ENCODE measurements around the gene FGFRL1.
A peak's percentile ranks its signal among the peaks of the same experiment; 100 is the strongest.

Gene FGFRL1

DNA sequence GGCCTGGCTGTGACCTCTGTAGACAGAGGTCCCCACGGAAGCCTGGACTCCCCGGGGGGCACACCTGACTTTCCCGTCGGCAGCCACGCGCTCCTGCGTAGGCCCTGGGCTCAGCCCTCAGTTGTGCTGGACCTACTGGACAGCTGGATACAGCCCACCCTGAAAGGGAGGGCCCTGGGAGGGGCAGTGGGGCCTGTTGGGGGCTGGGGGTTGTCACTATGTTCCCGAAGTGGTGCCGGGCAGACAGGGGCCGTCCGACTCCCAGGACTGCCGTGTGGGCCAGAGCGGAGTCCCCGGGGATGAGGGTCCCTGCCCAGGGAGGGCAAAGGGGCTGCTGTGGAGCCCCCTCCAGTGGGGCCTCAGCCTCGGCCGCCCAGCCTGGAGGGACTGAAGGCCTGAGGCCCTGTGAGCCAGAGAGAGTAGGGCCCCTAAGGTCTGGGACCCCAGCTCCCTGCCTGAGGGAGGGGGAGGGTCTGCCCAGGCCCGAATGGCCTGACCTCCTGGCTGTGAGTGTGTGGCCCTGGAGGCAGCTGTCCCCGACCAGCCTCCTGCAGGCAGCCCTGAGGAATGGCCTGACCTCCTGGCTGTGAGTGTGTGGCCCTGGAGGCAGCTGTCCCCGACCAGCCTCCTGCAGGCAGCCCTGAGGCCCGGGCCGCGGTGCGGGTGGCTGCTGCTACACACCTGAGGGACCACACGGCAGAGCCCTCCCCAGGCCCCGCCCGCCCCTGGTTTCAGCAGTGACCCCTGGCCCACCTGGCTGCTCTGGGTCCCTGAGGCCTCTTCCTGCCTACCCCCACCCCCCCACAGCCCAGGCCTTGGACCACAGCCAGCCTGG, 25.8 kb downstream of the FGFRL1 start:
- Histone ChIP-seq H3K36me3 (ENCODE audit: insufficient read depth, low read length) (no peaks in the 10 kb centered on the region), H3K9ac (ENCODE audit: low read depth, low read length) (no peak overlapping the region), H3K4me1 (ENCODE audit: insufficient read depth, low read length) (peaks cover 11% of the 10 kb centered on the region; the same call in 1 of the 2 replicates), H3K9me3 (ENCODE audit: control insufficient read depth, insufficient read depth, low read length) (no peaks in the 10 kb centered on the region)

DNA sequence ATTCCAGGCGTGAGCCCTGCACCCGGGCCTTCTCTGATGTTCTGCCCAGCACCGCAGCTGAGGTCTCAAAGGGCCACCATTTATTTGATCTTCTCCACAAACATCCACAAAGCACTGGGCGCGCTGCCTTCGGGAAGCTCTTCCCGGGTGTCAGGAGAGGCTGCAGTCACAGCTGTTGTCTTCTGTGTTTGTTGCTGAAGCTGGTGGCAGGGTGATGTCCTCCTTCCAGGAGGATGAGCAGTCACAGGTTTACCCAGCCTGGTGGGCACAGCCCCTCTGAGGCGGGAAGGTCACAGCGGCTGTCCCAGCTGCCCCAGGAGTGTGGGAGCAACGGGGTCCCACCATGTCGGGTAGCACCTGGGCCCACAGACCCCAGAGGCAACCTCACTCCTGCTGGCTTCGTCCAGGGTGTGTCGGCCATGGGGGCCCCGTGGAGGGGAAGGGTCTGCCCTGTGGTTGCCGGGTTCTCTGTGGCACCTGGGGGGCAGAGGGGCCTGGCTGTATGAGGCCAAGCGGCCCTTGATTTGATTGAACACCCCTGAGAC, 27.6 kb downstream of the FGFRL1 start:
- Histone ChIP-seq H3K36me3 (ENCODE audit: insufficient read depth, low read length) (no peaks in the 10 kb centered on the region), H3K9me3 (ENCODE audit: control insufficient read depth, insufficient read depth, low read length) (no peaks in the 10 kb centered on the region), H3K9ac (ENCODE audit: low read depth, low read length) (no peak overlapping the region), H3K4me1 (ENCODE audit: insufficient read depth, low read length) (peaks cover 19% of the 10 kb centered on the region; the same call in 1 of the 2 replicates)

DNA sequence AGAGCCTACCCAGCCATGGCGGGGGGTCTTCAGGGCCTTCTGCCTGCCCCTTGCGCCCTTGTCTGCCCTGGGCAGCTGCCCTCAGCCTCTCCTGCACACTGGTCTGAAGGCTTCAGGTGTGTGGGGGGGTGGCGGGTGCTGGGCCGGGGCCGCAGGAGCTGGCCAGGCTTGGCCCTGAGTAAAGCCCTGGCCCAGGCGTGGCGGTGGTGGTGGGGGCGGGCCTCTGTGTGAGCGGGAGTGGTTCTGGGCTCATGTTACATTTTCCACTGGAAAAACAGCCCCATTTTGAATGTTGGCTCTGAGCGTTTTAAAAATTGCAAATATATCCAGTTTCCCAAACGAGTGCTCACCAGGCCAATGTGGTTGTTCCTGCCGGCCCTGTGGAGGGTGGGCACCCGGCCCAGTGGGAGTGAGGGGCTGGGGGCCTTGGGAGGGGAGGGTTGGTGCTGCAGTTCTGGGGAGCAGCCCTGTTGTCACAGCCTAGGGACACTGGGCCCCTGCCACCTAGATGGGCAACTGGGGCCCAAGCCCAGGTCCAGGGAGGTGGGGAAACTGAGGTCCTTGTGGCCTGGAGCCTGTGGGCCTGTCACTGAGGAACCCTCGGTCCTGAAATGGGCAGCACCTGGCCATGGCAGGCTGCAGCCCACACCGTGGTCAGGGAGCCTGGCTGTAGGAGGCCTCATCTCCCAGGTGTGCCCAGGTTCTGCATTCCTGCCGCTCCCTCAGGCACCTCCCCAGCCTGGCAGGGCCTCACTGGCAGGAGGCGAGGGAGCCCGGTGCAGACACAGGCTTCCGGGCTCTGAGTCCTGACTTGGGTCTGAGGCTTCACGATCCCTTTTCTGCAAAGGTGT, 28.3 kb downstream of the FGFRL1 start:
- H3K9ac ChIP-seq (ENCODE audit: low read depth, low read length) = no peak overlapping the region
- no peaks in the 10 kb centered on the region for H3K36me3 ChIP-seq (ENCODE audit: insufficient read depth, low read length)
- H3K4me1 ChIP-seq (ENCODE audit: insufficient read depth, low read length) = peaks cover 26% of the 10 kb centered on the region
- no peaks in the 10 kb centered on the region for H3K9me3 ChIP-seq (ENCODE audit: control insufficient read depth, insufficient read depth, low read length)

DNA sequence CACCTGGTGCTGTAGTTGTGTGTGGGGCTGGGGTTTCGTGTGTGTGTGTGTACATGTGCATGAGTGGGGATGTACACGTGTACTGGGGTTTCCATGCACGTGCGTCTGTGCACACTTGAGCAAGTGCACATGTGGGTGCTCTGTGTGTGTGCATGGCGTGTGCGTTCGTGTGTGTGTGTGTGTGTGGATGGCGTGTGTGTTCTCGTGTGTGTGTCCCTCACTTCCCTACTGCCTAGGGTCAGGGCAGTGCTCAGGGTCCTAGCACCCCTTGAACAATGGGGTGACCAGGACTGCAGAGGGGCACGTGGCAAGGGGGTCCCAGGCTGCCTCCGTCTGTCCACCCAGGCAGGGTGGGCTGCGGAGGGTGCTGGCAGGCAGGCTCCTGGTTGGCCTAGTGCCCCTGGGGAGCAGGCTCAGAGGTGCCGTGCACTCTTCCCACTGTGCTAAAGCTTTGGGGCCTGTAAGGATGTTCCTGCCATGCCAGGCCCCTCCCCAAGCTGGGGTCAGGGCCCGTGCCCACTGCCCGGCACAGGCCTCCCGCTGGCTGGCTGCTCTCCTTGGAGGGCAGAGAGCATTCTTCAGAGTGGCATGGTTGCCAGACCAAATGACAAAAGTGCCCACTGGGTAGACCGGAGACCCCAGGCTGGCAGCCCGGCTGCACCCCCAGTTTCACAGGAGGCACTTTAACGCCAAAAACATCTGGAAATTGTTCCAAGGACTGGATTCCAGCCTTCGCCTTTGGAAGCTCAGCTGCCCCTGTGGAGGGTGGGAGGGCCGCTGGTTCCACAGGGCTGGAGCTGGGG, 29.1 kb downstream of the FGFRL1 start:
- peaks cover 32% of the 10 kb centered on the region for H3K4me1 ChIP-seq (ENCODE audit: insufficient read depth, low read length)
- H3K9ac ChIP-seq (ENCODE audit: low read depth, low read length) = no peak overlapping the region
- no peaks in the 10 kb centered on the region for H3K36me3 ChIP-seq (ENCODE audit: insufficient read depth, low read length)
- no peaks in the 10 kb centered on the region for H3K9me3 ChIP-seq (ENCODE audit: control insufficient read depth, insufficient read depth, low read length)

DNA sequence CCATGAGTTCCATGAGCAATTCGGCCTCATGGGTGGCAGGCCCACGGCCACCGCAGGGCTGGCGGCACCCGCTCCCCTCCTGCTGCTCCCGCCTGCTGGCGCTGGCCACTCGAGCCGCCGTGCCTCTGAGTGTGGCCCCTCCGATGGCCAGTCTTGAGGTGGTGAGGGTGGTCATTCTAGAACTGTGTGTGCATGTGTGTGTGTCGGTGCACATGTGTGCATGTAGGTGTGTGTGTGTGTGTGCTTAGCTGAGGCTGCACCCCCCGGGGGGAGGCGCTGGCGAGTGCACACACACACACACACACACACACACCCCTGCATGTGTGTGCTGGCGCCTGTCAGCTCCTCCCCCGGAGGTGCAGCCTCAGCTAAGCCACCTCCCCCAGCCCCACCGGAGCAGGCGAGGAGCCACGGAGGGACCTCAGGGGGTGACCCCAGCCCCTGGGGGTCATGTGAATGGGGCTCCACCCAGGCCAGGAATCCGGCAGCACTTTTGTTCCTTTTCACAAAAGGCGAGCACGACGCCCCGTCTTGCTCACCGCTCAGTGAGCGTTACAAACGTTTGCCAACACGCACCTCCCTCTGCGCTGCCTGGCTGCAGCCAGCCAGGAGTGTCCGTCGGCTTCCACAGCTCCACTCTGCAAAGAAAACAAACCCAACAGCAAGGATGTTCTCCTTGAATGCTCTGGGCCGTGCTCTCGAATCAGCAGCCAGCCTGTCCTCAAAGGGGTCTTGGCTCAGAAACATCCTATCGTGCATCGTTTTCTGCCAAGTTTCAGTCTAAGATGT, 29.9 kb downstream of the FGFRL1 start:
- peaks cover 34% of the 10 kb centered on the region for H3K4me1 ChIP-seq (ENCODE audit: insufficient read depth, low read length)
- H3K9ac ChIP-seq (ENCODE audit: low read depth, low read length) = no peak overlapping the region
- no peaks in the 10 kb centered on the region for H3K36me3 ChIP-seq (ENCODE audit: insufficient read depth, low read length)
- H3K9me3 ChIP-seq (ENCODE audit: control insufficient read depth, insufficient read depth, low read length) = no peaks in the 10 kb centered on the region

DNA sequence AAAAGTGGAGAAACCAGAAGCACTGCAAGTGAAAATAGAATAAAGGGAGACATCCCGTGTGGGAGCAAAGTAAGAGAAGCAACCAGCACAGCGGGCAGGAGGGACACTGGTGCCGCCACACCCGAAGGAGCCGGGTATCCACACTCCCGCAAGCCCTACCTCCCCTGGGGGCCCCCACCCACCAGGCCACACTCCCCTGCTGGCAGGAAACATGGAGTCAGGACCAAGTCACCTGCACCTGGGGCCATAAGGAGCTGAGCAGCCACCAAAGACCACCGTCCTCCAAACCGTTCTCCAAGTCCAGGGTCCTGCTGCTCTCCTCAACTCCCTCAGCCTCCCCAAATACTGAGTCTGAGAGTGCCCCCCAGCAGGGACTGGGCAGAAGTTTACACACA, 30.5 kb downstream of the FGFRL1 start:
- no peak overlapping the region for H3K9ac ChIP-seq (ENCODE audit: low read depth, low read length)
- peaks cover 34% of the 10 kb centered on the region for H3K4me1 ChIP-seq (ENCODE audit: insufficient read depth, low read length)
- H3K9me3 ChIP-seq (ENCODE audit: control insufficient read depth, insufficient read depth, low read length) = no peaks in the 10 kb centered on the region
- H3K36me3 ChIP-seq (ENCODE audit: insufficient read depth, low read length) = no peaks in the 10 kb centered on the region

DNA sequence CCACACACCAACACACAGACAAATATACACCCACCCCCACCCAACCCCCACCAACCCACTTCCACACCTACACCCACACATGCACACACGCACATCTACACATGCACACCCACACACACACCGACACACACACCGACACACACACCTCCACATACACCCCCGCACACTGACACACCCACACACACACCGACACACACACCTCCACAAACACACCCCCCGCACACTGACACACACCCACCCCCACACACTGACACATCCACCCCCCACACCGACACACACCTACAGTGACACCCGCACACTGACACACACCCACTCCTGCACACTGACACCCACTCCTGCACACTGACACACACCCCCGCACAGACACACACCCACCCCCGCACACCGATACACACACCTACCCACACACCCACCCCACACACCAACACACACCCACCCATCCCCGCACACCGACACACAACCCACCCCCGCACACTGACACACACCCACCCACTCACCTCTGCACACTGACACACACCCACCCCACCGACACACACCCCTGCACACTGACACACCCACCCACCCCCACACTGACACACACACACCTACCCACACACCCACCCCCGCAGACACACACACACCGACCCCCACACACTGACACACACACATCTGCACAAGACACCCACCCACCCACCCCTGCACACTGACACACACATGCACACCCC, 31.1 kb downstream of the FGFRL1 start:
- Histone ChIP-seq H3K4me1 (ENCODE audit: insufficient read depth, low read length) (peaks cover 34% of the 10 kb centered on the region), H3K9ac (ENCODE audit: low read depth, low read length) (no peak overlapping the region), H3K9me3 (ENCODE audit: control insufficient read depth, insufficient read depth, low read length) (no peaks in the 10 kb centered on the region)

DNA sequence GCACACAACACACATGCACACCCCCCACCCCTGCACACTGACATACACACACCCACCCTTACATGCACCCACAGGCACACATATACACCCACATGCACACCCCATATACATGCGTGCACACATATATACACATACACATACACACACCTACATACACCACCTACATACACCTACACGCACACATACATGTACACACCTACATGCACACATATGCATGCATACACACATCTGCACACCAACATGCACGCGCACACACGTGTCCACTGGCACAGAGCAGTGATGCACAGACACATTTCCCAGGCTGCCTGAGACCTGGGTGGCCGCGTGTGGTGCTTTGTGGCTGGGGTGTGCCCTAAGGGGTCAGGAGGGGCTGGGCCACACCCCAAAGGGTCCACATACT, 31.7 kb downstream of the FGFRL1 start:
- Histone ChIP-seq H3K9ac (ENCODE audit: low read depth, low read length) (no peak overlapping the region), H3K36me3 (ENCODE audit: insufficient read depth, low read length) (no peaks in the 10 kb centered on the region), H3K9me3 (ENCODE audit: control insufficient read depth, insufficient read depth, low read length) (no peaks in the 10 kb centered on the region), H3K4me1 (ENCODE audit: insufficient read depth, low read length) (peaks cover 34% of the 10 kb centered on the region)

More for the DNA sequence above, 31.1 kb downstream of the FGFRL1 start:
- H3K36me3 ChIP-seq (ENCODE audit: insufficient read depth, low read length) = no peaks in the 10 kb centered on the region

DNA sequence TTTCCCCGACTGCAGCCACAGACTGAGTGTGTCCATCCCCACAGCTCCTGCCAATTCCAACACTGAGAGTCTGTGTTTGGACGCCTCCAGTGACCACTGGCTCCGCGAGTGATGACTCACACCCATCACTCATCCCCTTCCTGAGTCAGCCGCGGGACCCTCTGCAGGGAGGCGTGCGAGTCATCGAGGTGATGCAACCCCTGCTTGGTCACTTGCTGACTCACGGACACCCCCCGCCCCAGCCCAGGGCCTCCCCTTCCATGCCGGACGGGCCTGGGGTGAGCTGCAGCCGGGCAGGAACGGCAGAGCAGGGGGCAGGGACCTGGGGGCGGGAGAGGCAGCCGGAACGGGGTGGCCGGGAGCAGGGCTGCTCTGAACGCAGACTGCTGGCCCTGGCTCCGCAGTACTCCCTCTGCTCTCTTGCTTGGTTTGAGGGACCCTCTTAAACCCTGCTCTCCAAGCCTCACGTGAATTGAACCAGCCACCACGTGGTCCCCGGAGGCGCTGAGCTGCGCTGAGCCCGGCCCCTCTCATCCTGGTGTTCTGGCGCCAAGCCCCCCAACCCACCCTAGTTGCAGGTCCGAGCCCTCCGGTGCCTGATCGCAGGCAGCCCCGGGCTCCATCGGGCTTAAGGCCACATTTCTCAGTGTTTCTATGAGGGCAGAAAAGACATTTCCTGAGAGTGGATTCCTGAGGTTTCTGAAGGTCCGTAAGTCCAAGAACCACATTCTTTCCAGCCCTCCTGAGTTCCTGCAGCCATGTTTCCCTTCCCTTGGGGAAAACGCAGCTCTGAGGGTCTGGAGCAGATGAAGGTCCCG, 32.4 kb downstream of the FGFRL1 start:
- peak overlapping the region; percentile 15; the same call in 1 of the 2 replicates for H3K9ac ChIP-seq (ENCODE audit: low read depth, low read length)
- H3K4me1 ChIP-seq (ENCODE audit: insufficient read depth, low read length) = peaks cover 34% of the 10 kb centered on the region
- H3K36me3 ChIP-seq (ENCODE audit: insufficient read depth, low read length) = no peaks in the 10 kb centered on the region
- no peaks in the 10 kb centered on the region for H3K9me3 ChIP-seq (ENCODE audit: control insufficient read depth, insufficient read depth, low read length)

DNA sequence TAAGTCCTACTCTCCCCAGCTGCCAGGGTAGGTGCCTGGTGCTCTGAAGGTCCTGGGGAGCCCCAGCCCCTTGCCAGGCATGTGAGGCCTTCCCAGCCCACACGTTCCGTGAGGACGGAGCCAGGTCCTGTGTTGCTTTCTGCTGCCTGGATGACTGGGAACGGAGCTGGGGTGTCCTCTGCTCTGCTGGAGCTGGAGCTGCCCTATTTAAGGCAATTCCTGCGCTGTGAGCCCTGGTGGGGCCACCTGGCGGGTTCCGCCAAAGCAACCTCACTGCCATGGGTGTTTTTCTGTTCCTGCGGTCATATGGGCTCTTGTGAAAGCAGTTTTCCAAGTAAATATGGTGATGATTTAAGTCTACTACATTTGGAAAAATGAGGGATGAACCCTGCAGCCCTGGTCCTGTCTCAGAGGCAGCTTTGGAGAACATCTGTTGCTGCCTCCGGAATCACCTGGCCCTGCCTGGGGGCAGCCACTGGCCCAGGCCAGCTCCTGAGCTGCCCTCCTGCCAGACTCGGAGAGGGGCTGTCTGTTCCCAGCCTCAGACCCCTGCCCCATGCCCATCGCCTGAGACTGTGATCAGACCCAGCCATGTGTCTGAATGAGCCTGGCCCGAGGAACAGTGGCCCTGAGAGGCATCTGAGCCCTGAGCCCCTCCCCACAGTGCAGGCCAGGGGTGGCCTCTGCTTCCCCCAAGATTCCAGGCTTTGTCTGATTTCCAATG, 33.2 kb downstream of the FGFRL1 start:
- H3K4me1 ChIP-seq (ENCODE audit: insufficient read depth, low read length) = peaks cover 34% of the 10 kb centered on the region
- H3K36me3 ChIP-seq (ENCODE audit: insufficient read depth, low read length) = no peaks in the 10 kb centered on the region
- no peaks in the 10 kb centered on the region for H3K9me3 ChIP-seq (ENCODE audit: control insufficient read depth, insufficient read depth, low read length)
- H3K9ac ChIP-seq (ENCODE audit: low read depth, low read length) = peak overlapping the region; percentile 15; the same call in 1 of the 2 replicates

DNA sequence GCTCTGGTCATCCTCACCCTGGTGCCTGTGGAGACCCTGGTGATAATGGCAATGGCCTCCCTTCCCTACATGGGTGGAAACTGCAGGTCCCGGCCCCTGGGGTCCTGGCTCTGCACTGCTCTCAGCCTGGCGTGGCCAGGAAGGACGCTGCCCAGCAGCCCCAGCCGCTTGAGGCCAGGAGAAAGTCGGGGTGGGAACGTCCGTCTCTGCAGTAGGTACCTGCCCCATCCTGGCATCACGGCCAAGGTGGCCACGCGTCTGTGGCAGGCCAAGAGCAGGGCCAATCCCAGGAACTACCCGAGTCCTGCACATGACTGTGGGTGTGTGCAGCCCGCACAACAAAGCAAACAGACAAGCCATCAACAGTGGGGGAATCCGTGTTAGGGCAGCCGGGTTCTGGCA, 33.8 kb downstream of the FGFRL1 start:
- no peaks in the 10 kb centered on the region for H3K36me3 ChIP-seq (ENCODE audit: insufficient read depth, low read length)
- peak overlapping the region; percentile 16; the same call in 1 of the 2 replicates for H3K9ac ChIP-seq (ENCODE audit: low read depth, low read length)
- H3K4me1 ChIP-seq (ENCODE audit: insufficient read depth, low read length) = peaks cover 34% of the 10 kb centered on the region
- no peaks in the 10 kb centered on the region for H3K9me3 ChIP-seq (ENCODE audit: control insufficient read depth, insufficient read depth, low read length)
